ENCODE data around the gene DAZAP1.
"Not testable (repeated sequence)": the region's sequence is repeated elsewhere in the genome, so short reads cannot be mapped to it uniquely, and the experiment has no call there.

DAZAP1 gene

DNA sequence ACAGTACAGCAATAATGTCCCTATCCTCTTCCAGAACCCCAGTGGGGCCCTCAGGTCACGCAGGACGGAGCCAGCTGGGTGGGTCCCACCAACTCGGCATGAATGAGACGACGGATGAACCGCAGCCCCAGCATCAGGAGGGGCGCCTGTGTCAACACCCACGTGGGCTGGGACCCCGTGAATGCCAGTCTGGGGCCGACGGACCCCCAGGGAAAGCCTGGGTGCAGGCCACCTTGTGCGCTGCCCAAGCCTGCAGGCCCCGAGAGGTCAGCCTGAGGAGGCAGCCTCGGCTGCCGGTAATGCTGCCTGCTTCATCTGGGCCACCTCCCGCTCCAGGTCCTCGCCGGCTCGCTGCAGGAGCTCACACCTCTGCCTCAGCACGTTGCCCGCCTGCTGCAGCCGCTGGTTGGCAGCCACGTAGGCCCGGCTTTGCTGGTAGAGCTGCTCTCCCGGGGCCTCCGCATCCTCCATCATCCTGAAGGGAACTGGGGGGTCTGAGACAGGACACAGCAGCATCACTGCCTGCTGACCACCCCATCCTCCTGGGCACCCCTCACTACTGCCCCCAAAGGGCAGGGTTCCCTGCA, 67.5 kb downstream of the DAZAP1 start:
- no peak for DNase-seq

DNA sequence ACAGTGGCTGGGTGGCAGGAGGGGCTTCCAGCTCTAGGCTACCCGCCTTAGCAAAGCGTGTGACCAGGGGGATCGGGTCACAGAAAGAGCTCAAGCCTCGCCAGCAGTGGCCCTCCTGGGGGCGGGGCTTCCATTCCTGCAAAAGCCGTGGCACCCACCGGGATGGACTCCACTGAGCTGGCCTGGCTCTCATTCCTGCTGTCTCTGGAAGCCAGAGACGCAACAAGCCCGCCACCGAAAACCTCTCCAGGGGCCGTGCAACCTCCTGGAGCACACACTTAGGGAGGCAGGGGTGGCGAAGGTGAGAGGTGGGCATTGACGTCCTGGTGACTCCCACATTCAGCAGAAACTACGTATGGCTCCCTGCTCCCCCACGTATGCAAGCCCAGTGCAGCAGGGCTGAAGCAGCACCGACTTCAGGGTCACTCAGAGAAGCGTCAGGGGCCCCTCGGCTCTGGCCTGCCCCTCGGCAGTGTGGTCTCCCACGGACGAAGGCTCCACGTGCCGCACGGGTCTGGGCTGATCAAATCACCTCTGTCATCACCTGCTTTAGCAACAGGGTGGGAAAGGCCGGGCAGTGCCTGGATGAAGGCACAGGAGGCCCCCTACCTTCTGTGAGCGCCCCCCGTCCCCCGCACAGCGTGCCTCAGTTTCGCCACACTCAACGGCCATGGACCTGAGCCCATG, 68.5 kb downstream of the DAZAP1 start:
- no peak for DNase-seq

DNA sequence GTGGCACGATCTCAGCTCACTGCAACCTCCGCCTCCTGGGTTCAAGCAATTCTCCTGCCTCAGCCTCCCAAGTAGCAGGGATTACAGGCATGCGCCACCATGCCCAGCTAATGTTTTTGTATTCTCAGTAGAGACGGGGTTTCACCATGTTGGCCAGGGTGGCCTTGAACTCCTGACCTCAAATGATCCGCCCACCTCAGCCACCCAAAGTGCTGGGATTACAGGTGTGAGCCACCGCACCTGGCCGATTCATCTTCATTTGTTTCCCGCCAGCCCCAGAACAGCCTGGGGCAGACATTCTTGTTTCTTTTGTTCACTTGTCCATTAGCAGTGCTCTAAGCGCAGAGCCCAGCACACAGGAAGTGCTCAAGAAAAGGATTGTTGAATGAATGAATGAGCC, 69.7 kb downstream of the DAZAP1 start:
- DNase-seq: not testable (repeated sequence)

DNA sequence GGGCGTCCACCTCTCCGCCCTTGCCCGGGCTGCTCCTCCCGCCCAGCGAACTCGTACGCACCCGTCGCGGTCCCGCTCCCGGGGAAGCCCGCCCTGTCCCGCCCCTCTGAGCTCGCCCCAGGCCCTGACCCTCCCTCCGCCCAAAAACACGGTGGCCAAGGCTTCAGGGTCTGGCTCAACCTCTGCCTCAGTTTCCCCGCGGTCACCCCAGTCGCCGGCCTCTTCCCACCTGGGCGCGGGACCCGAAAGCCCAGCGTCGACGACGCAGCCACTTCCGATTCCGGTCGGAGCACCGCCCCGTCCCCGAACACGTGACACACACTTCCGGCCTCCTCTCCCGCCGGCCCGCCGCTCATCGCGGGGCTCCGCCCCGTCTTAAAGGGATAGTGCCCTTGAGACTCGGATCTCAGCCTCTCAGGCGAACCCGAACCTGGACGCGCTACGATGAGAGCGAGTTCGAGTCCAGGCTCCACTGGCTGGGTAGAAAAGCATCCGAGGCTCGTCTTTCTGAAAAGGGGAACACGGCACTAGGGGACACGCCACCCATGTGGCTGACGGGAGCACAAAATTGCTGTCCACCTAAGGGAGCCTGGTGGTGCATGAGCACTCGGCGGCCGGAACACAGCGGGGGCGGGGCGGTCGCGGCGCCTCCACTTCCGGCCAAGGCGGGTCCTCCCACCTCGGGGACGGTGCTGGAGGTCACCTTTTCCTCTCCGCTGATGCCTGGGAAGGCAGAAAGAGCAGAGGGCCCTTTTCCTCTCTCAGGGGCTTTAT, 71.7 kb downstream of the DAZAP1 start, which contains the start of gene C19orf25:
C19orf25 (minus strand) TSS at position 282 of the 774 bp plus-strand sequence. CDS start 312 bp downstream, outside the sequence.
- peak; percentile 93 for DNase-seq

DNA sequence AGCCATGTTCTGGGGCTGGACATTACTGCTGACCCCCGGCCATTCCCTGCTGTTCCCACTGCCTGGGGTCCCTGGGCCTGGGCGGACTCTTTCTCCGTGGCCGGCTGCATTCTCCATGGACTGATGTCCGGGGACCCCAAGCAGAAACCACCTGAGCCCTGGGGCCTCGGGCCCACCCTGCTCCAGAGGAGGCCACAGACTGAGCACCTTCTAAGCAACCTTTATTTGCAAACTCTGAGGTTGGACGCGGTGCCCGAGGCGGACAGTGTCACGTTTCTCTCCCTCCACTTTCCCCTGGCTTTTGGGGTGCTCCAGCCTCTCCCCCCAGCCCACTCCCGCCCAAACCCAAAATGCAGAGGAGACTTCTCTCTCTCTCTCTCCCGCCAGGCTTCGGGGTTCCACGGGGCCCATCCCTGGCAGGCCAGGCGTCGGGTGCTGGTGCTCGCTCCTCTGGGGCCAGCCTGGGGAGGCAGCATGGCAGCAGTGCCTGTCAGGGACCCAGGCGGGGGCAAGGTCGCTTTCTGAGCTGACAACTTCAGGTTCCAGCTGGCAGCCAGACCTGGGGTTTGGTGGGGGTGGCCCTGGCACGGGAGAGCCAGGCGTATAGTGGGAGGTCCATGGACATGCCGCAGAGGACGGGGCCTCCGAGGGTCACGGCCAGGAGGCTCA, 74.0 kb downstream of the DAZAP1 start:
- no peak for DNase-seq

DNA sequence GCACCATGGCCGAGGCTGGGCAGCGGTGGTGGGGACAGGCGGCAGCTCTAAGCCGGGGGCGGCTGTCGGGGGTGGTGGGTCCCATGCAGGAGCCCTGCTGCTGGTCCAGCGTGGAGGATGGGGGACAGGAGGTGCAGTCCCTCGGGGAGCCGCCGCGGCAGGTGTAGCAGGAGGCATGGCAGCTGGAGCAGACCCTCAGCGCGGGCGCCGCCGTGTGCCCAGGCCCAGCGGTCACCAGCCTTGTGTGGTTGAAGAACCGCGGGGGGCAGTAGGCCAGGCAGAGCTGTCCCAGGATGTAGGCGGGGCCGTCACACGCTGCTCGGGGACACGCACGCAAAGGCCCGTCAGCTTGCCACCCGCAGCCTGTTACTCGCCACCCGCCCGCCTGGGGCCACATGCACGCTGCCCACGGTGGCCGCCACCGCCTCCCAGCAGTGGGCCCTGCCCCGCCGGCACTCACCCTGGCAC, 74.5 kb downstream of the DAZAP1 start:
- no peak for DNase-seq

DNA sequence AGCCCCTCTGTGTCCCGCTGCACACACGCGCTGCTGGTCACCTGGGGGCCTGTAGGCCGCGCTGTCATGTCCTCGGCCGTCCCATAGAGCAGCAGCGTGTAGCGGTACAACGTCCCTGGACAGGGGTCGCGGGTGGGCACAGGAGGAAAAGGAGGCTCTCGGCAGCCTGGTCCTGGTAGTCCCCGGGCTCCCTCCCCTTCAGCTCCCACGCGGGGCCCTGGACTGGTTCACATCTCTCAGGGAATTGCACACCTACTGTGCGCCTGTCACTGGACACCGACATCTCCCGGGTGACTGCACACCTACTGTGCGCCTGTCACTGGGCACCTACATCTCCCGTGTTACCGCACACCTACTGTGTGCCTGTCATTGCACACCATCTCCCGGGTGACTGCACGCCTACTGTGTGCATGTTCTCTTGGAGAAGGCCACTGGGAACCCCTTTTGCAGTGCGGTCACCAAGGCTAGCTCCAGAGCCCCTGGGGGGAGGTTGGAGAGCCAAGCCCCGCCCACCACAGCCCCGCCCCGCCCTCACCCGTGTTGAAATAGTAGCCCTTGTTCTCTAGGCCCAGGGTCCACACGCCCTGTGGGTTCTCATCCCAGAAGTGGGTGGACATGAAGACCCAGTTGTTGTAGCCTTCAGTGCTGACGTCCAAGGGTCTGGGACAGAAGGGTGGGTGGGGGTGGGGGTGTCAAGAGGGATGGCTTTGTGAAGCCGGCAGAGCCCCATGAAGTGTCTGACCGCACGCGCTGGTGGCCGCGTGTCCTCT, 75.2 kb downstream of the DAZAP1 start:
- no peak for DNase-seq

DNA sequence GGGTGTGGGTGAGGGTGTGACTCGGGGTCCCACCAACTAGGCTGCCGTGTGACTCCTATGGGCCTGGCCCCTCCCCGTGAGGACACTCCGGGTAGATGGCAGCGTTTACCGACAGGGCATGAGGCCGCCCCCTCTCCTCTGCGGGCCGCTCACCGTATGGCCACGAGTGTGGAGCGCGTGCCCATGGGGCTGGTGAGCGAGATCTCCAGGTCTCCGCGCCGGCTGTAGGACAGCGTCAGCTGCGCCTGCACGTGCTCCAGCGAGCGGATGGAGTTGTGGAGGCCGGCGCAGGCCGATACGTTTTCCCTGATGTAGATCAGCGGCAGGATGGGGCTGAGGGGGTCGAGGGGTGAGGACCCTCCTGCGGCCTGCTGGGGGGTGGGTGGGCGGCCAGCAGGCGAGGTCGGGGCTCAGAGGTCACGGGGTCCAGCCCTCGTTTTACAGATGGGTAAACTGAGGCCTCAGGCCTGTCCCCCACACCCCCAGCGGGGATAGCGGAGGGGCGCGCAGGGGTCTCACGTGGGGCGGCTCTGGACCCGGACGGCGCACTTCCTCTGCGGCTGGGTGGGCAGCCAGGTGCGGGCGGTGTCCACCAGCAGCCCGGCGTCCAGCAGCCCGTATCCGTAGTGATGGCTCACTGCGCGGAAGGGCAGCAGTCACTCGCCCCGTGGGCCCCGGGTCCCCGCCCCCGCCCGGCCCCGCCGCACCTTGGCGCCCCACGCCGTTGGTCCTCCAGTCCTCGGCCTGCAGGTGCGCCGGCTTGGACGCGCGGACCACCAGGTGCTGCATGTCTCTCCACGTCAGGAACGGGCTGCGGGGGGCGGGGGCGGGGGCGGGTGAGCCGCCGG, 76.0 kb downstream of the DAZAP1 start:
- no peak for DNase-seq

DNA sequence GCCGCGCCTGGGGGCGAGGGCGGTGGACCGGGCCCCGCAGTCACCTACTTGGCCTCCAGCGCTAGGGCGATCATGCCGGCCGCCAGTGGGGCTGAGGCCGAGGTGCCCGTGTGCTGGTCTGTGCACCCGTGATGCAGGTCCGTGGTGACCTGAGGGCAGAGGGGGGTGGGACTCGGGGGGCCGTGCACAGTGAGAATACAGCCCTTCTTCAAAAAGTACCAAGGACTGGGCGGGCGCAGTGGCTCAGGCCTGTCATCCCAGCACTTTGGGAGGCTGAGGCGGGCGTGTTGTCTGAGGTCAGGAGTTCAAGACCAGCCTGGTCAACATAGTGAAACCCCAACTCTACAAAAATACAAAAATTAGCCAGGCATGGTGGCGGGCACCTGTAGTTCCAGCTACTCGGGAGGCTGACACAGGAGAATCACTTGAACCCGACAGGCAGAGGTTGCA, 76.6 kb downstream of the DAZAP1 start:
- no peak for DNase-seq
